ENCODE data around the gene G0S2.

GRCh38 chr1:209661071-209661470 is 14.1 kb upstream of the G0S2 start:
- no peak for TF ChIP-seq EZH2 (IDR thresholded peaks at IDR 0.05; ENCODE audit: borderline replicate concordance, low read length)
- no peak for TF ChIP-seq CTCF (IDR thresholded peaks at IDR 0.05; ENCODE audit: low read length)

Data from OCI-LY1 (cell line).